NCI-H774 (cell line): Measurements from ENCODE around the gene ISG20L2.
A peak's percentile ranks its signal among the peaks of the same experiment; 100 is the strongest.

Experiments
- DNase-seq: peaks from one replicate; lab custom pipeline; 2025; lab: John Stamatoyannopoulos, UW

ISG20L2 gene

GRCh38 chr1:156706657-156707416 is 21.7 kb downstream of the ISG20L2 start:
- DNase-seq, result no peak

DNA sequence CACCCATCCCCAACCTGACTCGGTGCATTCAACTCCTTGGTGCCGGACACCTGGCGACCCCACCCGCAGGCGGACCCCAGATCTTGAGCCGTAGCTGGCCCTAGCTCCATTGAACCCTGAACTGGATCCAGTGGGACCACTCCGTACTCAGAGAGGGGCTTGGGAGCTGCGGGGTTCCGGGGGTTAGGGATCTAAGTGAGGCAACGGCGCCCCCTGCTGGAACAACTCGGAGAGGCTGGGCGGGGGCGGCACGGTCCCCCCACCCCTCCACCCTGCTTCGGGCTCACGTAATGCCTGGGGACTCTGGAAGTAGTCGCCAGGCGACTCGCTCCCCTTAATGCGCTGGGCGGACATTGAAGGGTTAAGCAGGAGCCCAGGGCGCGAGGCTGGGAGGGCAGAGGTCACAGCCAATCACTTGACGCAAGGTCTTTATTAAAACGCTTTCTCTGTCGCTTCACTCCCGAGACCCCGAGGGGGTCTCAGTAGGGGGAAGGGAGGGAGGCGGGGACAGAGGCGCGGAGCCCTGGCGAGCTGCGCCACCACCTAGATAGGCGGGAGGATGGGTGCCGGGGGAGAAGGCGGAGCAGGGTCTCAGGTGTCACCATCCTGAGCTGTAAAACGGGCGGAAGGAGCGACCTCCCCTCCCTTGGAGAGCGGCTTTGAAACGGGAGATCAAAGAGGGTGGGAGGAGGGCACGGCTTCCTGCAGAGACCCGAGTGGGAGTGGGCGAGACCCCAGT is 22.5 kb downstream of the ISG20L2 start:
- peak; percentile 16 for DNase-seq

GRCh38 chr1:156705321-156705917 is 23.1 kb downstream of the ISG20L2 start, which contains the start of gene CRABP2:
CRABP2 (minus strand) TSS chr1:156705583; CDS start chr1:156705446, 137 bp downstream.
- no peak for DNase-seq

DNA sequence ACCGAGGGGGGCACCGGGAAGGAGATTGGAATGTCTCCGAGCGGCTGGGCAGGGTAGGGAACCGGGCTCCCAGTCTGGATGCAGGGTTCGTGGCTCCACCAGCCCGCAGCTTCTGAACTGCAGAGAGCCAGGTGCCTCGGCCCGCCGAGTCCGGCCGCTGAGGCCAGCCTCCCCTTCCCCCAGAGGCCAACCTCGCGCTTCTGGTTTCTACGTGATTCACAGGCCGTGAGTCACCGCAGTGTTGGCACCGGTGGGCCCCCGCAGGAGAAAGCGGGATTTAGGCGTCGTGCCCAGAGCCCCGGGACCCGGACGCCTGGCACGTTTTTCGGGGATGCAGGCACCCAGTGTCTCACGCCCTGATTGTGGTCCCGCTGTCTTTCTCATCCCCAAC is 23.6 kb downstream of the ISG20L2 start:
- DNase-seq, result no peak

- DNase-seq, result no peak
Observed at GRCh38 chr1:156704166-156704711, 24.3 kb downstream of the ISG20L2 start.

GRCh38 chr1:156703741-156704140 is 24.8 kb downstream of the ISG20L2 start:
- no peak for DNase-seq

DNA sequence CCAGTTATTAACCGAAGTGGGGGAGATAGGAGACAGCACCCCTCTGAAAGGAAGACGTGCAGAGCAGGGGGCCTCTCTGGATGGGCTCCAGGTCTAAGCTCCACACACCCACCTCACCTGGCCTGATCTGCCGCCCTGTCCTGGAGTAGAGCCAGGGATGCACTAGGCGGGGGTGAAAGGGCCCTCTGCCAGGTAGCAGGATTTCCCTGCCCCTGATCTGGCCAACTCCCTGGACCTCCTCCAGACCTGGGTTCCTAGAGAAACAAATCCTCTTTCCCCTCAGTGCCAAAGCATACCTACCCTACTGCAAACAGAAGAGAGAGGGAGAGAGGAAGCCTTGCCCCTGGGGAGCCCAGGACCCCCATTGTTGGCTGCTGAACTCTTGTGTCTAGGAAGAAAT is 25.2 kb downstream of the ISG20L2 start:
- DNase-seq, result no peak

- DNase-seq, result no peak
Observed at GRCh38 chr1:156700736-156701531, 27.6 kb downstream of the ISG20L2 start.

GRCh38 chr1:156698995-156699394 is 29.6 kb downstream of the ISG20L2 start:
- DNase-seq, result no peak

DNA sequence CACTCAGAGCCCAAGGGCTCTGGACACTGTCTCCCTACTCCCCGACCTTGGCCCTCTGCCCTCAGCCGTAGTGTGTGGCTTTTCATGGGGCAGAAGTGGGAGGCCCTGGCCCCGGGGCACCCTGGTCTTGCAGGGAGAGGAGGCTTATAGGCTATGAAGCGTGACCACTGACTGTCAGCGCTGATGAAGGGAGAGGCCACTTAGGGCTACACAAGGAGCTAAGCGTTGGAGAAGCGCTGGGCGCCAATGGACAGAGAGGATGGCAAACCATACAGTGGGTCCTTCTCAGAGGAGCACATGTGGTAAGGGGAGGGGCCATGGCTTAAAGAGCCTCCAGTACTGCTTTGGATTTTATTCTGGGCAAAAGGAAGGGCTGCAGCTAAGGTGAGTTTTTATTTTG is 31.1 kb downstream of the ISG20L2 start:
- no peak for DNase-seq

- DNase-seq, result no peak
Observed at GRCh38 chr1:156696755-156697154, 31.8 kb downstream of the ISG20L2 start.

GRCh38 chr1:156694690-156694962 is 33.9 kb downstream of the ISG20L2 start:
- no peak for DNase-seq

DNA sequence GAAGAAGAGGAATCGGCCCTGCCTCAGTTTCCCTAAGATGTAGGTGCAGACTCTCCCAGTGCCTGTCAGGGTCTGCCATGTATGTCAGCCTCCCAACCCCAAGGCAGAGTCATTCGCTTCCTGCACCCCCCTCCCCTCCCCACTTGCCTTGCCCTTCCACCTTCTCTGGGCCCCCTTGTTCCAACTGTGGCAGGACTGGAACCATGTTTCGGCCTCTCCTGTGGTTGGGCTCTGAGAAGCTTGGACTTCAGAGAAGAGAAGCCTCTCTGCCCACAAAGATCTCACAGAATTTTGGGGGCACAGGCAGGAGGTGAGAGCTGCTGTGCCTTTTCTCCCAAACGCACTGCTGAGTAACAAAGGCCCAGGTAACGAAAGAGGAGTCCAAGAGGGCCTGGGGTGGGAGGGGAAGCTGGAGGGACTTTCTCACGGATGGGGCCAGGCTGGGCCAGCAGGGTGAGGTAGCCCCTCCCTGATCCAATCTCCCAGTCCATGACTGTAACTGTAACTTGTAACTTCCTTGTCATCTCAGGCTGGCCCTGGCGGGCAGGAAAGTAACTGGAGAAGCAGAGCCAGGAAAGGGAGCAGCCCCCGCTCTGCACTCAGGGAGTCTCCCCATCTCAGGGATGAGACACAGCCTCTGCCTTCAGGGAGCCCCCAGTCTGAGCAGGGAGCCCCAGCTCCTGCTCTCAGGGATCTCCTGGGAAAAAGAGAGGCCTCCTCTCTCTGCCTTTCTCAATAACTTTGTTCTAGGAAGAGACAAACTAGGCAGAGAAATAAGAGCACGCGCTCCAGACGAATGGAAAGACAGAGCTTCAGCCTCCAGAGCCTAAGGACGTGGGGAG is 34.5 kb downstream of the ISG20L2 start:
- DNase-seq, result no peak

DNA sequence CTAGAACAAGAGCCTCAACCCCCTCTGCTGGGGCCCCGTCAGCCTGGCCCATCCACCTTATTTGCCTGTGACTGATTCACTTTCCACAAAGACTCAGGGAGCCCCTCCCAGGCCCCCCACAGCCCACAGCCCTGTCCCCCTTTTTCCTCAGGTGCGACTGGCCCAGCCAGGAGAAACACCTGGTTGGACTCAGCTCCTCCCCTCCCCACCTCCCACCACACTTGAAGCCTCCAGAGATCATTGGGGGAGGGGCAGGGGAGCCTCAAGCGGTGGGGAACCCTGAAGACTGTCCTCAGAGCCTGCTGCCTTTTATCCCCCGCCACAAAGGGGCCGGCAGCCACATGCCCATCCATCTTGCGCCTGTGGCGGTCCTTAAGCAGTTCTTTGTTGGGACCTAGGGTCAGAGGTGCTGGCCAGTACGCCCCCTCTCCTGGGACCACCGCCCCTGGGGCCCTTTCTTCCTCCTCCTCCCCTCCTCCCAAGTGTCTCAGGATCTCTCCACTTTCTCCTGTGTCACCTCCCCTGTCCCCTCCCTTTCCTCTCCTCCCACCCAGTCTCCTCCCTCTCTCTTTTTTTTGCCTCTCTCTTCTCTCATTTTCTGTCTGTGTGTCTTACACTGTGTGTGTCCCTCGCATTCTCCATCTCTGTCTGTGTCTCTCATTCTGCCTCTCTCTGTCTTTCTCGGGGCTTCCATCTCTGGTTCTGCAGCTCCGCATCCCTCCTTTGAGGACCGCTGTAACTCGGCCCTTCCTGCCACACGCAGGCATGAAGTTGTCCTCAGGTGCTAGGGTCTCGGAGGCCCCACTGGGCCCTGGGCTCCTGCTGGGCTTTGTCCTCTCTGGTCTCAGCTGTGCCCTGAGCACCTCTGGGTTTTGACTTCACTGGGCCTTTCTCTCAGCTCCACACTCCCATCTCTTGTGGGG is 35.4 kb downstream of the ISG20L2 start:
- DNase-seq, result peak; percentile 48

- no peak for DNase-seq
Observed at GRCh38 chr1:156692441-156692924, 36.1 kb downstream of the ISG20L2 start.

DNA sequence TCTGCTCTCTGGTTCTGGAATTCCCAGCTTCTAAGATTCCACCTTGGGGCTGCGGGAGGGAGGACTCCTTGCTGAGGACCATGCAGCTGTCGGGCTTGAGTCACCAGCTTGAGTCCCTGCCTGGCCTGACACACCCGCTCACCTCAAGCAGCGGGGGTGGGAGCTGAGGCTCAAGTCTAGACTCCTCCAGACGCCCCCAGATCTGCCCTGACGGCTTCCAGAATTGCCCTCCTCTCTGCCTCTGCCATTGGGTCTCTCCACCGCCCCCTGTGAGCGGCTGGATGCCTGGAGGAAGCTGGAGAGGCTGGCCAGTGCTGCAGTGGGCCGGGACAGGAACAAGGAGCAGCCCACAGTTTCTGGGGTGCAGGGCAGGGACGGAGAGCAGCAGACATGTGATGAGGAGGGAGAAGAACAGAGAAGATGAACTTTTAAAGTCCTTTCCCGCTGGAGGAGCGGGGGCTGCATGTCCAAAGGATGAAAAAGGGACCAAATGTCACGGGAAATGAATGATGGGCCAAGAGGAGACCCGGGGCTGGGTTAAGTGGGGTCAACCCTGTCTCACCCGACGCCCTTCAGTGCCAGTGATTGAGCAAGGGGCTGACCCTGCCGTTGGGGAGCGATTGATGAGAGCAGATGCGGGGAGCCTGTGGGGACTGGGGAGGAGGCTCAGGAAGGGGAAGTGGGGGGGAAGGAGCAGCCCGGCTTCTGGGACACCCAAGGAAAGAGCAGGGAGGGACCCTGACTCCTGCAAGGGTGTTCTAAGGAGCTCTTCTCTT is 36.7 kb downstream of the ISG20L2 start:
- no peak for DNase-seq

GRCh38 chr1:156691191-156691590 is 37.4 kb downstream of the ISG20L2 start:
- DNase-seq, result no peak

DNA sequence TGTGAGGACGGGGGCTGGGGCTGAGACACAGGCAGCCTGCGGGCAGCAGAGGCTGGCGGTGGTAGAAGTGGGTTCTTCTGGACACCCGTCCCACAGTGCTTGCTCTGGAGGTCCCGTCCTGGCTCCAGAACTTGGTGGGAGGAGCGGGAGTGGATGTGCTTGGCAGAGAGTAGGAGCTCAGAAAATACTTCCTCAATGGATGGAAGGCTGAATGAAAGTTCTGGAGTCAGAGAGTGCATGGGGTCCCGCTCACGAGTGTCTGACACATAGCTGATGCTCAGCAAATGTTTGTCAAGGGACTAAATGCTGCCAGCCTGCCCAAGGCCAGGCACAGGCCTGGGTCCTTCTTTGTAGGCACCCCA is 37.9 kb downstream of the ISG20L2 start:
- DNase-seq, result no peak

GRCh38 chr1:156689953-156690674 is 38.5 kb downstream of the ISG20L2 start:
- DNase-seq, result no peak
